HG03342 (cell line): Measurements from ENCODE around the gene EVPL.
"Not testable (repeated sequence)": the region's sequence is repeated elsewhere in the genome, so short reads cannot be mapped to it uniquely, and the experiment has no call there.

ENCODE experiments used
- ATAC-seq: cut with Tn5 transposase; IDR thresholded peaks from one replicate; pipeline ENCODE4 v1.9.1; 2021; ENCODE audit warnings: mild to moderate bottlenecking, moderate library complexity; ENCODE audit not compliant: unreplicated experiment

The EVPL gene

DNA sequence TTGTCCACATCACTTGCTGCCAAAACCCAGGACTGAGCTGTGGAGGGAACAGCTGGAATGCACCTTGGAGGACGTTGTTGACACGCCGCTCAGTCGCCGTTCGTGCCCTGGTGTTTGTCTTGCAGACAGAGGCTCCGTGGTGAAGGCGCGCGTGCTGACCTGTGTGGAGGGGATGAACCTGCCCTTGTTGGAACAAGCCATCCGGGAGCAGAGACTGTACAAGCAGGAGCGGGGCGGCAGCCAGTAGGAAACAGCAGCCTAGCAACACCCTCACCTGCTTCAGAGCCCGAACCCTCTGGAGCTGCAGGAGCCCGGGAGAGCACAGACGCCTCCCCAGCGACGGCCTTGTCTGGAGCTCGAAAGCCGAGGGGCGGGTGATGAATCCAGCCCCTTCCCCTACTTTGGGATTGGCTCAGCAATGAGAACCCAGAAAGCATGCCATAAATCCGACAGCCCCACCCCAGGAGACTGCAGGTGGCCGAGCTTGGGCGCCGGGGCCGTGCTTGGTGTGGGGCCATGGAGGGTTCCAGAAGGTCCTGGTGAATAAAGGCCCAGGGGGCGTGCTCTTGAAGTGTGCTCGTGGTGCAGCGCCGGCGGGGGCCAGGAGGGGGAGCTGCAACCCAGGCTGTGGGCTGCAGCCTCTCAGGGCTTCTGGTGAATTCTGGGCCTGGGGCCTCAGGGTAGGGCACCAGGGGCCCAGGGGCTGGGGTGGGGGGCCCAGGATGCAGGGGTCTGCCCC lies 26.9 kb downstream of the EVPL start:
- ATAC-seq, result no peak

GRCh38 chr17:75998327-75998795 lies 28.7 kb downstream of the EVPL start:
- no peak for ATAC-seq

DNA sequence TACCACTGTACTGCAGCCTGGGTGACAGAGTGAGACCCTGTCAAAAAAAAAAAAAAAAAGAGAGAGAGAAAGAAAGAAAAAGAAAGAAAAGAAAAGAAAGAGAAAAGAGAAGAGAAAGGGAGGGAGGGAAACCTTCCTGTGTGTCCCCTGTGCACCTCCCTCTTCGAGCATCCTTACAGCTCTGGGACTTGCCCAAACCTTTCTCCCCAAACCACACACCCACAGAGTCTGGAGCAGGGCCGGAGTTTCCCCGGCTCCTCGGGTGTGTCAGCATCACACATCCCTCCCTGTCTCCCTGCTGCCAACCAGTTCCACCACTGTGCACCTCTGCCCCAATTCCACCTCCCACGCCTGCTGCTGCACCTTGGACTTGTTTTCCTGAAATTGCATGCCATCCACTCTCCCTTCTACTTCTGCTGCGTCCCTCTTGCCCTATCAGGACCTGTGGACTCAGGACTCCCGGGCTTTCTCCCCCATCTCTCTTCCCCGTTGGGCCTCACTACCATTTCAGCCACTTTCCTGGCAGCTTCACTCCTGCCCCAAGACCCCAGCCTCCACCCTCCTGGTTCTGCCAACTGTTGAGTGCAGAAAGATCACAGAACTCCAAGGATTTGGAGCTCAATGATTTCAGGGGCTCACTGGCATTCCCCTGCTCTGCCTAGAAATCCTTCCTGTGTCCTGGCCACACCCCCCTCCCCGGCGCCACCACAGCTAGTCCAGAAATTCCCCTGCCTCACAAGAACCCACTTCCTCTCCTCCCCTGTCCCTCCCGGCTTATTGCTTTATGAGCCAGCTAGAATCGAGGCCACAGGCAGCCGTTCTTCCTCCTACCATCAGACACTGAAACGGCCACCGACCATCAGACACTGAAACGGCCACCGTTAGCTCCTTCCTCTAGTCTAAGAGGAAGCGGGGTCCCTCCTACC lies 30.2 kb downstream of the EVPL start:
- ATAC-seq, result no peak

- no peak for ATAC-seq
Observed at GRCh38 chr17:75995385-75995925, 31.7 kb downstream of the EVPL start.

GRCh38 chr17:75994802-75995370 lies 32.2 kb downstream of the EVPL start:
- no peak for ATAC-seq

DNA sequence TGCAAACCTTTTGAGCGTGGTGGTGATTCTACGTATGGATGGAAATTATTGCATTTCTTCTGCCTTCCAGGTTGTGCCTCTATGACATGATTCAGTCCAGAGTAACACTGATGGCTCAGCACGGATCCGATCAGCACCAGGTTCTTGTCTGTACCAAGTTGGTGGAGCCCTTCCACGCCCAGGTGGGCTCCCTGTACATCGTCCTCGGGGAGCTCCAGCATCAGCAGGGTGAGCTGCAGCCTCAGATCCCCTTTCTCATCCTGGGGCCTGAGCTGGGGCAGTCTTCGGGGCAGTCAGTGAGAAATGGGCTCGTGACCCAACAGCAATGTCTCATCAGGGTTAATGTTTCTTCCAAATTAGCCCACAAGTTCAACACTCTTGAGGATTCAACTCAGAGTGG lies 35.7 kb downstream of the EVPL start:
- no peak for ATAC-seq

- ATAC-seq, result no peak
Observed at GRCh38 chr17:75987041-75987440, 40.1 kb downstream of the EVPL start.

DNA sequence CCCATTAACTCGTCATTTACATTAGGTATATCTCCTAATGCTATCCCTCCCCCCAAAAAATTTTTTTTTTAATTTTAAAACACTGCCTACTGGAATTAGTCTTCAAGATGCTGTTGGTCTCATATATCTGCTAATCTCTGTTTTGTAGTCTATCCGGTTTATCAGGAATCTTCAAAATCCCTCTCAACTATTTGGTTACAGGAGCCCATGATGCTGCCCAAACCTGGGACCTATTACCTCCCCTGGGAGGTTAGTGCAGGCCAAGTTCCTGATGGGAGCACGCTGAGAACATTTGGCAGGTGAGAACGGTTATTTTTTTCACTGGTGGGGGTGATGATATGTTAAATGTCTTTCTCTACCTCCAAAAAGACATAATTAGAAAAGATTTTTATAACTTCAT lies 41.1 kb downstream of the EVPL start:
- ATAC-seq, result no peak

DNA sequence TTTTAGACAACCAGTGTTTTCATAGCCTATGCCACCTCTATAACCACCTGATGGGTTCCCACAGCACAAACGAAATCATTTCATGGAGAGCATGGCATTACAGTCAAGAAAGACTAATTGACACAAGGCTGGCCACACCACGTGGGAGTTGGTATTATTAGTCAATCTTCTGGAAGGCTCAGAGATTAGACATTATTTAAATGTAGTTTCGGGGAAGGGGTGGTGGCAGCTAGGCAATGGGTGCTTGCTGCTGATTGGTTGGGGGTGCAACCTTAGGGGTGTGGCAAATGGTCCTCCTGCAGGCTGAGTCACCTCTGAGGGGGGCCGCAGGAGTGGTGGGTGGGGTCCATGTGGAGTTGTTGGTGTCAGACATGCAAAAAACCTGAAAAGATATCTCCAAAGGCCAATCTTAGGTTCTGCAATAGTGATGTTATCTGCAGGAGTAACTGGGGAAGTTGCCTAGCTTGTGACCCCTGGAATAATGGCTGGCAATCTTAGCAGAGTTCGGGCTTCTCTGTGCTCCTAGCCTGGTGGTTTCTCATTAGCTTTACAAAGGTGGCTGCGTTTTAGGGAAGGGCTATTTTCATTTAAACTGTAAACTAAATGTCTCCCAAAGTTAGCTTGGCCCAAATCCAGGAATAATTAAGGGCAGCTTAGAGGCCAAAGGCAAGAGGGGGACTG lies 43.5 kb downstream of the EVPL start:
- no peak for ATAC-seq

GRCh38 chr17:75981019-75981615 lies 46.0 kb downstream of the EVPL start:
- no peak for ATAC-seq

- ATAC-seq, result no peak
Observed at GRCh38 chr17:75980188-75981018, 46.7 kb downstream of the EVPL start.

- ATAC-seq, result peak; percentile 17
Observed at GRCh38 chr17:75979705-75980187, 47.4 kb downstream of the EVPL start.

DNA sequence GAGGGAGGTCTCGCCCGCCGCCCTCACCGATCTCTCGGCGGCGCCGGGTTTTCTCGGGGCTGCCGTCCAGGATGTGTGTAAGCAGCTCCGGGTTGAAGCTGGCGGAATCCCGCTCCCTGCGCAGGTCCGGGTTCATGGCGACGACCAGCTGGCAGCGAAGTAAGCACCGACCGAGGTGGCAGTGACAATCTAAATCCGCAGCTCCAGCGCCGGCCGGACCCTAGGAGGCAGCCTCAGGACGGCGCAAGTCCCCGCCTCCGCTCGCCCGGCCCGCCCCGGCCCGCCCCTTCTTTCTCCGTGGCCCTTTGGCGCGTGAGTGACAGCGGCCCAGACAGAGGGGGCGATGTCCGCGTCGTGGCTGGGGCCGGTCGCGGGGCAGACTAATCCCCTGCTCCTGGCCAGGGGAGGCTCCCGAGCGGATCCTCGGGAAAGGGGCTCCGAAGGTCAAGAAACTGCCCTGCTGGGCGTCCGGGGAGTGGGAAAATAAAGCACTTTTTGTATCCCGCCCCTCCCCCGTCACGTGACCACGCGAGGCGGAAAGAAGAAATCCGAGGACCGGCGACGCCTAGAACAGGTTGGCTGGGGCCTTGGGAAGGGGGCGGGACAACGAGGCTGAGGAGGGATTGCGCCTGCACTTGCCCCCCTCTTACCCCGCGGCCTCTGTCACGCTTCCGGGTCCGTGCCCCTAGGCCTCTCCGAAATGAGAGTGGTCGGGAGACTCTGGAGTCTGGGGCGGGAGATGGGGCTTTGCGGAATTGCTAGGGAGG lies 48.0 kb downstream of the EVPL start, which contains the start of the genes ACOX1 and TEN1:
ACOX1 (minus strand) TSS at position 229 of the 767 bp plus-strand sequence; CDS start at position 136, 93 bp downstream.
TEN1 (plus strand) TSS at position 303 of the 767 bp plus-strand sequence. CDS start 6,953 bp downstream, outside the sequence.
- ATAC-seq, result peak; percentile 83

DNA sequence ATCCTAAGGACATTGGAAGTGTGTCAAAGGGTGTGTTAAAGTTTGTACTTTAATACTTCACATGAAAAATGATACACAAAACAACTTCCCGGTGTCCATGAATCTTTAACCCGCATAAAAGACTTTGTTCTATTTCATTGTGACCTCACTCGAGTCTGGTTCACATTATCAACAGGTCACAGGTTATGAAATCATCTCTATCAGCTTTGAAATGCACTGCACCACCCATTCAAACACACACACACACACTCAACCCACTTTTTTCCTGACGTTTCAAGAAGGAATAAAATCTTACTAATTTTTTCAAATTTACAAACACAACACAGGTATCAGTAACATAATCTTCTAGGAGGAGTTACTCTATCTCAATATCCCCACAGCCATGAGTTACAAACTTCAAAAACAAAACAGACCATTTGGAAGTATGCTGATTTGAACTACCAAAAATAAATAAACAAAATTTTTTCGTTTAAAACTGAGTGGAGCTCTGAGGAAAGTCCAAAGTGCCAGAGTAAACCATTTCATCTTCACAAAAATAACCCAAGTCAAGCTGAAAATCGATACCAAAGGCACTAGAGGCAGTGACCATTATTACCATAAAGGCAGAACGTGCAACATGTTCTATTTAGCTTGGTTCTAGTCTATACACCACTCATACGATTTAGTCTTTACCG lies 50.8 kb downstream of the EVPL start:
- no peak for ATAC-seq

- ATAC-seq, result no peak
Observed at GRCh38 chr17:75975757-75976174, 51.3 kb downstream of the EVPL start.

- not testable (repeated sequence) for ATAC-seq
Observed at GRCh38 chr17:75975187-75975586, 51.9 kb downstream of the EVPL start.

GRCh38 chr17:75970626-75971025 lies 56.5 kb downstream of the EVPL start:
- ATAC-seq, result no peak
